GM19438 (cell line): Measurements from ENCODE around the gene RAB44.

Experiments used
- ATAC-seq: cut with Tn5 transposase; IDR thresholded peaks from one replicate; pipeline ENCODE4 v1.9.1; 2021; ENCODE audit warnings: low read depth; ENCODE audit not compliant: unreplicated experiment

The RAB44 gene

DNA sequence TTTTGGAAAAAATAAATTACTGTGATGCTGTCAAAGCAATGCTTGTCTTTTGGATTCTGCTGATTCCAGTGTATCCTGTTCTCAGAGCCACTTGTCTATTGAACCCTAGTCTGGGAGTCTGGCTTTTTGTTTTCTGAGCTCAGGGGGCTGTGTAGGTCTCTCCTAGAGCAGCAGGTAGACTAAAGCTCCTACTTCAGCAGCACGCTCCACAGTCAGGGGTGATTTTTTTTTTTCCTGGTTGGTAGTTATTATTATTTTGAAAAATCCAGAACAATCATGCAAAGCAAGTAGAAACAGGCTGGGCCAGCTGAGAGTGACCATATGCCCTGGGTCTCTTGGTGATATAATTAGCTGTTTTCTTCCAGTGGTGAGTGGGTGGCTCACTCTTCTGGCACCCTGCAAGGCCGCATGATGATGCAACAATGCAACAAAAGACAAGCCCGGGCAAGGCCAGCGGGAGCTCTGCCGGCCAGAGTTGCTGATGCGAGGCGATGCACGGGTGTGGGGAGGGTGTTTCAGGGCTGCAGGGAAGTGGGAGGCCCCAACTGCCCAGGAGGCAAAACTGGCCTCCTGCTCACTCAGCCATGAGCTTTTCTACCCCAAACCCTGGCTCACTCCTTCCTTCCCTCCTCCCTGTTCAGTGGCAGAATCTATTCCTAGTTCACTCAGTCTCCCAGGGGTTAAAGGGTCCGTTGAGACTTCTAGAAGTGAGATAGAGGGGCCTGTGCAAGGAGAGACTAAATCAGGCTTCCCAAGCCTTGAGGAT is 30.6 kb upstream of the RAB44 start:
- ATAC-seq: peak; percentile 76

GRCh38 chr6:36668591-36668990 is 29.0 kb upstream of the RAB44 start:
- no peak for ATAC-seq

GRCh38 chr6:36669002-36669401 is 28.6 kb upstream of the RAB44 start:
- no peak for ATAC-seq

DNA sequence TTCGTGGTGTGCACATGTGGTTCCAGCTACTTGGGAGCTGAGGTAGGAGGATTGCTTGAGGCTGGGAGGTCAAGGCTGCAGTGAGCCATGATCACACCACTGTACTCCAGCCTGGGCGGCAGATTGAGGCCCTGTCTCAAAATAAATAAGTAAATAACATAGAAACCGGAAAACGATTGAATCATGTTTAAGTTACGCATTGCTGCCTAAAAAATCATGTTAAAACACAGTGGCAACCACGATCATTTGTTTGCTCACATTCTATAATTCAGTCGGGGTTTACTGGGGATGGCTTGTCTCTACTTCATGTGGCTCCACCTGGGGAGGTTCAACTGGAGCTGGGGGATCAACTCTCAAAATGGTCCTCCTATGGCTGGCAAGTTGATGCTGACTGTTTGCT is 27.4 kb upstream of the RAB44 start:
- no peak for ATAC-seq

- no peak for ATAC-seq
These were observed 25.8 kb upstream of the RAB44 start for GRCh38 chr6:36671687-36672375.

GRCh38 chr6:36673882-36674281 is 23.7 kb upstream of the RAB44 start:
- no peak for ATAC-seq

DNA sequence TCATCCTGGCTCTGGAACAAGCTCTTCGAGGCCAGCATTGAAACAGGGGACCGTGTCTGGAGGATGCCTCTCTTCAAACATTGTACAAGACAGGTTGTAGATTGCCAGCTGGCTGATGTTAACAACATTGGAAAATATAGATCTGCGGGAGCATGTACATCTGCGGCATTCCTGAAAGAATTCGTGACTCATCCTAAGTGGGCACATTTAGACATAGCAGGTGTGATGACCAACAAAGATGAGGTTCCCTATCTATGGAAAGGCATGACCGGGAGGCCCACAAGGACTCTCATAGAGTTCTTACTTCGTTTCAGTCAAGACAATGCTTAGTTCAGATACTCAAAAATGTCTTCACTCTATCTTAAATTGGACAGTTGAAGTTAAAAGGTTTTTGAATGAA is 22.7 kb upstream of the RAB44 start:
- ATAC-seq: no peak

GRCh38 chr6:36676141-36677058 is 21.2 kb upstream of the RAB44 start:
- ATAC-seq: no peak

DNA sequence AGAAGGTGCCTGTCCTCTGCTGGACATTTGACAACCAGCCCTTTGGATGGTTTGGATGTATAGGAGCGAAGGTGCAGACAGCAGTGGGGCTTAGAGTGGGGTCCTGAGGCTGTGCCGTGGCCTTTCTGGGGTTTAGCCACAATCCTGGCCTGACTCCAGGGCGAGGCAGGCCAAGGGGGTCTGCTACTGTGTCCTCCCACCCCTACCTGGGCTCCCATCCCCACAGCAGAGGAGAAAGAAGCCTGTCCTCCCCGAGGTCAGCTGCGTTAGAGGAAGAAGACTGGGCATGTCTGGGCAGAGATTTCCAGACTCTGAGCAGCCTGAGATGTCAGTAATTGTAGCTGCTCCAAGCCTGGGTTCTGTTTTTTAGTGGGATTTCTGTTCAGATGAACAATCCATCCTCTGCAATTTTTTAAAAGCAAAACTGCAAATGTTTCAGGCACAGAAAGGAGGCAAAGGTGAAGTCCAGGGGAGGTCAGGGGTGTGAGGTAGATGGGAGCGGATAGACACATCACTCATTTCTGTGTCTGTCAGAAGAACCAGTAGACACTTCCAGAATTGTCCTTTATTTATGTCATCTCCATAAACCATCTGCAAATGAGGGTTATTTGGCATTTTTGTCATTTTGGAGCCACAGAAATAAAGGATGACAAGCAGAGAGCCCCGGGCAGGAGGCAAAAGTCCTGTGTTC is 20.4 kb upstream of the RAB44 start:
- ATAC-seq: no peak

GRCh38 chr6:36677753-36678487 is 19.7 kb upstream of the RAB44 start:
- ATAC-seq: no peak

DNA sequence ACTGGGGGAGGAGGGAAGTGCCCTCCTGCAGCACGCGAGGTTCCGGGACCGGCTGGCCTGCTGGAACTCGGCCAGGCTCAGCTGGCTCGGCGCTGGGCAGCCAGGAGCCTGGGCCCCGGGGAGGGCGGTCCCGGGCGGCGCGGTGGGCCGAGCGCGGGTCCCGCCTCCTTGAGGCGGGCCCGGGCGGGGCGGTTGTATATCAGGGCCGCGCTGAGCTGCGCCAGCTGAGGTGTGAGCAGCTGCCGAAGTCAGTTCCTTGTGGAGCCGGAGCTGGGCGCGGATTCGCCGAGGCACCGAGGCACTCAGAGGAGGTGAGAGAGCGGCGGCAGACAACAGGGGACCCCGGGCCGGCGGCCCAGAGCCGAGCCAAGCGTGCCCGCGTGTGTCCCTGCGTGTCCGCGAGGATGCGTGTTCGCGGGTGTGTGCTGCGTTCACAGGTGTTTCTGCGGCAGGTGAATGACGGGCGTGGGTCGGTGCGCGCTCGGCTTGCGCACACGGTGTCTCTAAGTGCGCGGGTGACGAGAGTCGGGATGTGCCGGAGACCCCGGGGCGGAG is 19.1 kb upstream of the RAB44 start, which contains the start of gene CDKN1A:
Gene CDKN1A (plus strand): TSS at position 227 of the 555 bp plus-strand sequence. CDS start 5,388 bp downstream, outside the sequence.
- ATAC-seq: peak; percentile 56

GRCh38 chr6:36679043-36679833 is 18.4 kb upstream of the RAB44 start:
- ATAC-seq: no peak

GRCh38 chr6:36682328-36683144 is 15.1 kb upstream of the RAB44 start:
- ATAC-seq: no peak

DNA sequence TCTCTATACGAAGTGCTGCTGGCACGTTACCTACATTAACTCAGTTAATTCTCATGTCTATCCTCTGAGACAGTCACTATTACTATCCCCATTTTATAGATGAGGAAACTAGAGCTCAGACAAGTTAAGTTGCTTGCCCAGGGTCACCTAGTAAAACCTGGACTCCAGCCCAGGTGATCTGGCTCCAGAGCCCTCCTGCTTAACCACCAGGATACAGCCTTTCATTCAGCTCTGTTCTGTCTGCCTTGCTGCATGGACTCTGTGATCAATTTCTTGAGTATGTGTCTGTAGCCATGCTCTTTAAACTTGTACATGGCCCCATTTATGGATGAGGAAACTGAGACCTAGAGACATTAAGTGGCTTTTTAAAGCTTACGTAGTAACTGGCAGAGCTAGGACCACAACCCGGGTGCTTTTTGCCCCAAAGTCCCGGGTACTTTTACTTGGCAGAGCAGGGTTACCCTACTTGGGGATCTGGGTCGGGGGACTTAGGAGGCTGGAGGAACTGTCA is 14.4 kb upstream of the RAB44 start:
- ATAC-seq: no peak

DNA sequence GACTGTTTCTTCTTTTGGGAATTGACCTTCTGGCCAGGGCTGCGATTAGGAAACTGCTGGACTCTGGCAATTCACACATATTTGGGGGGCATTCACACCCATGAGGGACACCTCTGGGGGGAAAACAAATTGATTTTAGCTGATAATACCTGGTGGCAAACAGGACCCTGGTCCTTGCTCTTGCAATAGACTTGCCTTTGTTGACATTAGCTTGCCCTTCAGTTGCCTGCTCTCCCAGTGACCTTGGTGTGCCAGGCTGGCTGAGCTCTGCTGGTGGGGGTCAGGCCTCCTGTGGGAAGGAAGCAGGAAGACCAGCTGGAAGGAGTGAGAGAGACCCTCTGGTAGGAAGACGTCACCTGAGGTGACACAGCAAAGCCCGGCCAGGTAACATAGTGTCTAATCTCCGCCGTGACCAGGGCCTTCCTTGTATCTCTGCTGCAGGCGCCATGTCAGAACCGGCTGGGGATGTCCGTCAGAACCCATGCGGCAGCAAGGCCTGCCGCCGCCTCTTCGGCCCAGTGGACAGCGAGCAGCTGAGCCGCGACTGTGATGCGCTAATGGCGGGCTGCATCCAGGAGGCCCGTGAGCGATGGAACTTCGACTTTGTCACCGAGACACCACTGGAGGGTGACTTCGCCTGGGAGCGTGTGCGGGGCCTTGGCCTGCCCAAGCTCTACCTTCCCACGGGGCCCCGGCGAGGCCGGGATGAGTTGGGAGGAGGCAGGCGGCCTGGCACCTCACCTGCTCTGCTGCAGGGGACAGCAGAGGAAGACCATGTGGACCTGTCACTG is 13.8 kb upstream of the RAB44 start:
- ATAC-seq: no peak

- ATAC-seq: no peak
These were observed 13.2 kb upstream of the RAB44 start for GRCh38 chr6:36684447-36684812.
